Spleen (tissue), 7 donors: ENCODE measurements around the gene OMA1.

Experiments
- CTCF ChIP-seq, 11 experiments: fragments of 200-600 bp in 7 of 11; fragments of 450-650 bp in 4 of 11; sonication (generic) in 4 of 11; IDR thresholded peaks in 8 of 11; conservative IDR thresholded peaks in 3 of 11; 1 replicate in 7 of 11; 2 replicates in 4 of 11; pipeline versions ENCODE4 v1.4.0 to v1.8.0; 2016 to 2021; ENCODE audit warnings: antibody characterized with exemption in 11 of 11, inconsistent platforms in 4 of 11, mild to moderate bottlenecking in 1 of 11
- POLR2A ChIP-seq, 3 donors: fragments of 450-650 bp; IDR thresholded peaks; one replicate each; pipeline ENCODE4 v1.5.1; 2017; ENCODE audit warnings: antibody characterized with exemption in 3 of 3, mild to moderate bottlenecking in 1 of 3
- POLR2AphosphoS5 ChIP-seq, 3 donors: sonication (generic); formaldehyde crosslinking; IDR thresholded peaks; one replicate each; pipeline ENCODE4 v1.5.1; 2017; ENCODE audit warnings: antibody characterized with exemption in 3 of 3
- donor health status: DM: no; HTN: no; CAD: no; lungs with moderate emphysema.
- donor health status: DM: no; HTN: no; CAD: no.
- donor health status: DM: no; HTN: no; CAD: no.

DNA sequence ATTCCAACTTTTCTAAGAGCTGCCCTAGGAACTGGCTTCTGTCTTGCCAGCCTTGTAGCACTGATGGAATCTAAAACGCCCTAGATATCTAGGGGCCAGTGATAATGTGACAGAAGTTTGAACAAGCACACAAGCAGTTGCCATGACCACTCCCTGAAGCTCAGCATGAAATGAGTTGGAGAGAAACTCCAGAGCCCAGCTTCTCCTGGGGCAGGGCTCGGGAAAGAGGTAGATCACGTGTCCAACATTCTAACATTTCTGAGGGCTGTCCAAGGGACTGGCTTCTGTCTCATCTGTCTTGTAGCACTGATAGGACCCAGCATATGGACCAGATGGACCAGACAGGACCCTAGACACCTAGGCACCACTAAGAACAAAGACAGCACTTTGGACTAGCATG lies 37.9 kb downstream of the OMA1 start:
- TF ChIP-seq CTCF (IDR thresholded peaks at IDR 0.05 in 8 of 11, conservative IDR thresholded peaks at IDR 0.05 in 3 of 11) (no peak), POLR2AphosphoS5 (IDR thresholded peaks at IDR 0.05) (no peak), POLR2A (IDR thresholded peaks at IDR 0.05) (no peak)
